Endothelial cell of hepatic sinusoid (primary cell): ENCODE measurements around the gene TMEM135.
"Not testable (repeated sequence)": the region's sequence is repeated elsewhere in the genome, so short reads cannot be mapped to it uniquely, and the experiment has no call there.

Source experiments
- in situ Hi-C: cut with HindIII; loops from 2 replicates; pipeline ENCODE4 v1.10.0; 2017; ENCODE audit warnings: low sequenced_read_pairs

The TMEM135 gene

GRCh38 chr11:87136236-87136635 is 98.5 kb downstream of the TMEM135 start:
- in situ Hi-C loops: no loop called here

GRCh38 chr11:87137711-87138110 is 100.0 kb downstream of the TMEM135 start:
- in situ Hi-C loops: no loop called here

- in situ Hi-C loops: no loop called here
These were observed 101.7 kb downstream of the TMEM135 start for GRCh38 chr11:87139475-87139874.

- in situ Hi-C loops: no loop called here
These were observed 103.6 kb downstream of the TMEM135 start for GRCh38 chr11:87141322-87141721.

- in situ Hi-C loops: no loop called here
These were observed 104.3 kb downstream of the TMEM135 start for GRCh38 chr11:87141980-87142514.

- in situ Hi-C loops: no loop called here
These were observed 104.9 kb downstream of the TMEM135 start for GRCh38 chr11:87142594-87142993.

GRCh38 chr11:87143641-87144040 is 105.9 kb downstream of the TMEM135 start:
- in situ Hi-C loops: no loop called here

- in situ Hi-C loops: no loop called here
These were observed 106.5 kb downstream of the TMEM135 start for GRCh38 chr11:87144252-87144651.

- in situ Hi-C loops: no loop called here
These were observed 111.0 kb downstream of the TMEM135 start for GRCh38 chr11:87148749-87149148.

- in situ Hi-C loops: not testable (repeated sequence)
These were observed 112.0 kb downstream of the TMEM135 start for GRCh38 chr11:87149782-87150181.

GRCh38 chr11:87150936-87151335 is 113.2 kb downstream of the TMEM135 start:
- in situ Hi-C loops: no loop called here

- in situ Hi-C loops: no loop called here
These were observed 116.5 kb downstream of the TMEM135 start for GRCh38 chr11:87154246-87154645.

GRCh38 chr11:87156970-87157369 is 119.2 kb downstream of the TMEM135 start:
- in situ Hi-C loops: no loop called here

GRCh38 chr11:87169076-87169475 is 131.3 kb downstream of the TMEM135 start:
- in situ Hi-C loops: not testable (repeated sequence)

GRCh38 chr11:87173185-87174039 is 135.7 kb downstream of the TMEM135 start:
- in situ Hi-C loops: no loop called here

- in situ Hi-C loops: no loop called here
These were observed 137.1 kb downstream of the TMEM135 start for GRCh38 chr11:87174870-87175269.

GRCh38 chr11:87176044-87176443 is 138.3 kb downstream of the TMEM135 start:
- in situ Hi-C loops: no loop called here

GRCh38 chr11:87179621-87180020 is 141.9 kb downstream of the TMEM135 start:
- in situ Hi-C loops: no loop called here

GRCh38 chr11:87180742-87181141 is 143.0 kb downstream of the TMEM135 start:
- in situ Hi-C loops: no loop called here

GRCh38 chr11:87181143-87181542 is 143.4 kb downstream of the TMEM135 start:
- in situ Hi-C loops: no loop called here

- in situ Hi-C loops: no loop called here
These were observed 147.5 kb downstream of the TMEM135 start for GRCh38 chr11:87185228-87185627.

- in situ Hi-C loops: no loop called here
These were observed 149.3 kb downstream of the TMEM135 start for GRCh38 chr11:87187076-87187475.
